SK-N-MC (cell line): ENCODE measurements around the gene GIPC2.

Source experiments
- EZH2 ChIP-seq: fragments of 200-600 bp; sonication (generic); IDR thresholded peaks from one replicate; pipeline ENCODE4 v1.6.1; 2017; ENCODE audit warnings: antibody characterized with exemption
- FOXP2 ChIP-seq: optimal IDR thresholded peaks from 2 replicates; pipeline ENCODE3; 2011; ENCODE audit warnings: mild to moderate bottlenecking, moderate library complexity; ENCODE audit not compliant: insufficient read depth; ENCODE audit errors: extremely low read length, control extremely low read depth
- POLR2AphosphoS5 ChIP-seq: IDR thresholded peaks from 2 replicates; pipeline ENCODE4 v1.6.1; 2012; ENCODE audit warnings: mild to moderate bottlenecking, low read depth, low read length, borderline replicate concordance

DNA sequence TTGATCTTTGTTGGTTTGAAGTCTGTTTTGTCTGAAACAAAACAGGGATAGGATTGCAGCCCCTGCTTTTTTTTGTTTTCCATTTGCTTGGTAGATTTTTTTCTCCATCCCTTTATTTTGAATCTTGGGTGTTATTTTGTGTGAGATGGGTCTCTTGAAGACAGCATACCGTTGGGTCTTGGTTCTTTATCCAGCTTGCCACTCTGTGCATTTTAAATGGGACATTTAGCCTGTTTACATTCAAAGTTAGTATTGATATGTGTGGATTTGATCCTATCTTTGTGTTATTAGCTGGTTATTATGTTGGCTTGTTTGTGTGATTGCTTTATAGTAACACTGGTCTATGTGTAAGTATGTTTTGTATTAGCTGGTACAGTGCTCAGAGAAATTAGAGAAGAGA is 40.9 kb downstream of the GIPC2 start:
- TF ChIP-seq EZH2, result no peak
- TF ChIP-seq POLR2AphosphoS5, result no peak
- TF ChIP-seq FOXP2, result no peak
